T-helper 2 cell treated with Interferon-gamma antibody and Interleukin-4, amounts not matched to agents 5 μg/mL and 100 μg/mL, for 36 hours (primary cell): ENCODE results near the gene ZACN.

ENCODE experiments used
- DNase-seq: peaks from one replicate; pipeline ENCODE4 v3.0.0; 2021; ENCODE audit warnings: low spot score
- H3K27ac Mint-ChIP-seq: one replicate; pipeline ENCODE4 v1.8.0; 2021; ENCODE audit warnings: mild to moderate bottlenecking, mixed read lengths
- H3K27me3 Mint-ChIP-seq: one replicate; pipeline ENCODE4 v1.8.0; 2021; ENCODE audit warnings: low read depth, mixed read lengths
- H3K36me3 Mint-ChIP-seq: one replicate; pipeline ENCODE4 v1.8.0; 2021; ENCODE audit warnings: low read depth, mixed read lengths
- H3K4me1 Mint-ChIP-seq: one replicate; pipeline ENCODE4 v1.8.0; 2021; ENCODE audit warnings: low read depth, mixed read lengths
- H3K4me3 Mint-ChIP-seq: one replicate; pipeline ENCODE4 v1.8.0; 2022; ENCODE audit warnings: mild to moderate bottlenecking, moderate library complexity, mixed read lengths
- H3K9me3 Mint-ChIP-seq: one replicate; pipeline ENCODE4 v1.8.0; 2021; ENCODE audit warnings: mixed read lengths

Gene ZACN

DNA sequence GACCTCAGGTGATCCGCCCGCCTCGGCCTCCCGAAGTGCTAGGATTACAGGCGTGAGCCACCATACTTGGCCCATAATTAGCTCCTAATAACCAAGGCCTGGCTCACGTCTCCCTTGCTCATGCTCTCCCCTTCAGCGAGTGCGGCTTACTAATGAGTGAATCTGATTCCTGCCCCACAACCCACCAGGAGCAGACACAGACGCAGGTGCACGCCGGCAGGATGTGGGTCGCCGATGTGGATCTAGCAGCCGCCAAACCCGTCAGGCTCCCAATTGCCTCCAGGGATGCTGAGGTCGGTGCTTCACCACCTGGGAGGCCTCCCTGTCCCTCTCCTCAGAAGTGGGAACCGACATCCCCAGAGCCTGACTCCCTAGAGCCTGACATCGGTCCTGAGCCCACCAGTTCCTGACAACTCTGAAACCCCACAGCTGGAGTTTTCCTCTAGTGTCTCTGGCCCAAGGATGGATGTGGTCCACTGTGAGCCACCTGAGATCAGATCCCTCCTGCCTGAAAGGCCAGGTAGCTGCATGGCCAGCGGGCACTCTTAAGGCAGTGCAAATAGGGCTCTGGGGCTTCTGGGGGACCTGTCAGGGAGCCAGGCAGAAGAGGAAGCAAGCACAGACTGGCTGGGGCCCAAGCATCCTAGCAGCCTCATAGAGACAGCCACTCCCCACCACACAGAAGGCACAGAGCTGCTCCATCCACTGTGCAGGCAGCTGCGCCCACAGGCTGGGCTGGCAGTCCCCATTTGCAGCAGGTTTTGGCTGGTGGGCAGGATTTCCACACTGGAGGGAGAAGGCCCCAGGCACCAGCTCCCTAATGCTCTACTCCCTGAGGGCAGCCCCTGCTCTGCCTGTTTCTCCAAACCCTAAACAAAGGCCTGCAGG, 13.8 kb downstream of the ZACN start:
- peaks cover 44% of the 10 kb centered on the region for H3K36me3 Mint-ChIP-seq
- H3K9me3 Mint-ChIP-seq: no peaks in the 10 kb centered on the region
- H3K4me1 Mint-ChIP-seq: peaks cover 4% of the 10 kb centered on the region
- no peak for DNase-seq
- no peak overlapping the region for H3K4me3 Mint-ChIP-seq
- H3K27me3 Mint-ChIP-seq: no peaks in the 10 kb centered on the region
- H3K27ac Mint-ChIP-seq: no peak overlapping the region

- no peaks in the 10 kb centered on the region for H3K9me3 Mint-ChIP-seq
- peaks cover 45% of the 10 kb centered on the region for H3K36me3 Mint-ChIP-seq
- H3K27ac Mint-ChIP-seq: no peak overlapping the region
Measured at GRCh38 chr17:76094046-76094445, 15.1 kb downstream of the ZACN start.

DNA sequence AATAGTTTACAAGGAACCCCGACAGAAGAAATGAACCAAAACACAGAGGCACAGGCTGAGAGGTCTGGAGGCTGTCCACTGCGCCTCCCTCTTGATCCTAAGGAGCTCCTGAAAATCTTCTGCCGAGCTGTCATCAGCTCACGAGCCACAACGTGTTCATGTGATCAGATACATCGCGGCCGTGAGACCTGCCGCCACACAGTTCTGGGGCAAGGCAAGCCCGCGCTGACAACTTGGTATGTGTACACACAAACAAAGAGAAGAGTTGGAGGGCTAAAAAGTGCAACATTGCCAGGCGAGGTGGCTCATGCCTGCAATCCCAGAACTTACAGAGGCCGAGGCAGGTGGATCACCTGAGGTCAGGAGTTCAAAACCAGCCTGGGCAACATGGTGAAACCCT, 17.0 kb downstream of the ZACN start:
- Mint-ChIP-seq H3K27me3 (no peaks in the 10 kb centered on the region), H3K4me1 (peaks cover 7% of the 10 kb centered on the region), H3K4me3 (no peak overlapping the region), H3K36me3 (peaks cover 50% of the 10 kb centered on the region), H3K9me3 (no peaks in the 10 kb centered on the region), H3K27ac (no peak overlapping the region)
- DNase-seq: no peak

More at GRCh38 chr17:76094046-76094445, 15.1 kb downstream of the ZACN start:
- no peaks in the 10 kb centered on the region for H3K27me3 Mint-ChIP-seq
- H3K4me3 Mint-ChIP-seq: no peak overlapping the region
- no peak for DNase-seq
- peaks cover 4% of the 10 kb centered on the region for H3K4me1 Mint-ChIP-seq

DNA sequence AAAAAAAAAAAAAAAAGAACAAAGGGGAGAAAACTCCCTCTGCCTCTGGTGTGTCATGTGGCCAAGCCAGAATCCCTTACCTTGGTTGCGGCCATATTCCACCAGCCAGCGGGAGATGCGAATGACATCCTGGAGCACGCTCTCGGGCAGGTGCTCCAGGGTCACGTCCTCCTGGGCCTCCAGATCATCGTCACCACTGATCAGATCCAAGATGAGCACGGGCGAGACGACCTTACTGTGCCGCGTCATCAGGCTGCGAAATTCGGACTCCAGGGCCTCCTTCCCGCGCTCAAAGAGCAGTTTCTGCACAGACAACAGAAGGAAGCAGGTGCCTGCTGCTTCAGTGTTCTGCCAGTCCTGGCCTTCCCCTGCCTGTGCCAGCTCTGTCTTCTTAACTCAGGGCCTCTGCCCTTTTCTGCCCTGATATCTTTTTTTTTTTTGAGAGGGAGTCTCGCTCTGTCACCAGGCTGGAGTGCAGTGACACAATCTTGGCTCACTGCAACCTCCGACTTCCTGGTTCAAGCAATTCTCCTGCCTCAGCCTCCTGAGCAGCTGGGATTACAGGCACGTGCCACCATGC, 18.8 kb downstream of the ZACN start:
- Mint-ChIP-seq H3K4me3 (no peak overlapping the region), H3K9me3 (no peaks in the 10 kb centered on the region), H3K4me1 (peaks cover 8% of the 10 kb centered on the region), H3K36me3 (peaks cover 50% of the 10 kb centered on the region), H3K27ac (no peak overlapping the region), H3K27me3 (no peaks in the 10 kb centered on the region)
- no peak for DNase-seq

- H3K36me3 Mint-ChIP-seq: peaks cover 24% of the 10 kb centered on the region
- peak overlapping the region; percentile 98 for H3K4me3 Mint-ChIP-seq
- DNase-seq: no peak
- no peaks in the 10 kb centered on the region for H3K27me3 Mint-ChIP-seq
- H3K4me1 Mint-ChIP-seq: peaks cover 14% of the 10 kb centered on the region
- no peaks in the 10 kb centered on the region for H3K9me3 Mint-ChIP-seq
- H3K27ac Mint-ChIP-seq: peak overlapping the region; percentile 95
Measured at GRCh38 chr17:76102944-76103273, 23.9 kb downstream of the ZACN start.

DNA sequence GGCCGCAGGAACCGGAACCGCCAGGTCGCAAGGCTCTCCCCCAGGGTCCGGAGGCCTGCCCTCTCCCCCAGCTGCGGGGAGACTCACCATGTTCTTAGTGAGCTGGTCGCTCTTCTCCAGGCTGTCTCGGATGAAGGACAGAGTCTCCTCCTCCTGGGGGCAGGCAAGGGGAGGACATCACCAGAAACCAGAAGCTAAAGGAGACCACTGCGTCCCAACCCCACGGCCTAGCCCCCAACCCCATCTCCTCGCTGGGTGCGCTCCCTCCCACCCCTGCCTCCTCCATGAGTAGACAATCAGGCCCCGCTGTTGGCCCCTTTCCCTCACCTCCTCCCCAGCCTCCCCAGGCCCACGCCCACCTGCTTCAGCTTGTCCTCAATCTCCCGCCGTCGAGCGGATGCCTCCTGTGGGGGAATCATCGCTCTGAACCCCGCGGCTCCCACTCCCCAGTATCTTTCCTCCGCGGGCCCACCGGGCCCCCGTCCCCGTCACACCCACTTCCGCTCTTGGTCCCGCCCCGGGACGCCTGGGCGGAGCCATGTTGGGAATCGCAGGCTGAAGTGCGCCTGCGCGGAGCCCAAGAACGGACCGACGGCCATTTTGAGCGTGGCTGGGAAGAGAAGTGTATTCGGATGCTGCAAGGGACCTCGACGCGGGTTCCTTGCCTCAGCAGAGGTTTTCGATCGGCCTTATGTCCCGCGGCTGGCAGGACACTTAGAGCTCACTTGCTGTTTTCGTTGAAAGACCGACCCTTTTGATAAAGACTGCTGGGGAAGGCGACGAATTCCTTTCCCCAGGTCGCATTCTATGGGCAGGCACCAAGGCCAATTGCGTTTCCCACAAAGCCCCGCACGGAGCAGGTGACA, 24.5 kb downstream of the ZACN start, which contains the start of gene EXOC7:
Gene EXOC7, minus strand, starts transcription at position 514 of the 866 bp plus-strand sequence. Its CDS starts 95 bp downstream, at position 419.
- DNase-seq: peak; percentile 94
- H3K4me3 Mint-ChIP-seq: peak within 1 kb of the TSS; percentile 98
- H3K9me3 Mint-ChIP-seq: no peaks in the 10 kb centered on the region
- peaks cover 22% of the 10 kb centered on the region for H3K36me3 Mint-ChIP-seq
- peak within 1 kb of the TSS; percentile 95 for H3K27ac Mint-ChIP-seq
- H3K4me1 Mint-ChIP-seq: peaks cover 14% of the 10 kb centered on the region
- H3K27me3 Mint-ChIP-seq: no peaks in the 10 kb centered on the region

DNA sequence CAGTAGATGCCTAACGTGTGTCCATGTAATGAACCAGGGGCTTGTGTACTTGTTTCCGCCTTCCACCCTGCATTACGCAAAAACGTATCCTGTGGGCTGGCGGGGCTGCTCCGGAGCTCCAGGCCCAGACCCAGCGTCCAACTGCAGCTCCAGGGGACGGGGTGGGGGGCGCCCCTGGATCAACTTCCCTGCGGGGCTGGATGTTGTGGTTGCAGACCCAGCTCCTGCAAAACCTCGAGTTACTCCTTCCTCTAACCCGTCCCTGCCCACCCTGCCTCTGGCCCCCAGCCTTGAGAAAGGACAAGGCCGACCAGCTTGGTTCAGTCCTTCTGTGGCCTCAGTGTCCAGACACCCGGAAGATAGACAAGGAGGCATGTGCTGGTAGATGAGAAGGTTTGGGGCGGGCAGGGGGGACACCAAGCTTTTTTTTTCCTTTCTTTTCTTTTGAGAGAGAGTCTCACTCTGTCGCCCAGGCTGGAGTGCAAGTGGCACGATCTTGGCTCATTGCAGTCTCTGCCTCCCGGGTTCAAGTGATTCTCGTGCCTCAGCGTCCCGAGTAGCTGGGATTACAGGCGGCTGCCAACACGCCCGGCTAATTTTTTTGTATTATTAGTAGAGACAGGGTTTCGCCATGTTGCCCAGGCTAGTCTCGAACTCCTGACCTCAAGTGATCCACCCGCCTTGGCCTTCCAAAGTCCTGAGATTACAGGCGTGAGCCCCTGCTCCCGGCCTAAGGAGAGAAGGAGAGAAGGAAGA, 25.3 kb downstream of the ZACN start:
- peaks cover 17% of the 10 kb centered on the region for H3K36me3 Mint-ChIP-seq

DNA sequence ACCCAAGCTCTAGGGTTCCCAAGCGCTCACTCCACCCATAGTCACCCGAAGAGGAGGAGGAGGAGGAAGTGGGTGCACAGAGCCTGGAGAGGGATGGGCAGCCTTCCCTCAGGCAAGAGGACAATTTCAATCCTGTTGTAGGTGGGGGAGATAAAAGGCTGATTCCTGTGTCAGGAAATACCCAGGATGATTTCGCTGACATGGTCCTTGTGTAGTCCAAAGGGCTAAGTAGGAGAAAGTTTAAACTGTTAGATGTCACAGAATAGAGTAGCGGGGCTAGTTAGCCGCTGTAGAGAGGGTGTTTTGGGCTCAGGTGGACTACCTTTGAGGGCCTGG, 25.9 kb downstream of the ZACN start:
- DNase-seq: no peak
- H3K27me3 Mint-ChIP-seq: no peaks in the 10 kb centered on the region
- no peaks in the 10 kb centered on the region for H3K9me3 Mint-ChIP-seq
- H3K4me3 Mint-ChIP-seq: peak overlapping the region; percentile 48
- H3K27ac Mint-ChIP-seq: peak overlapping the region; percentile 26
- H3K36me3 Mint-ChIP-seq: peaks cover 11% of the 10 kb centered on the region
- peaks cover 13% of the 10 kb centered on the region for H3K4me1 Mint-ChIP-seq

More for the DNA sequence above, 25.3 kb downstream of the ZACN start:
- no peak for DNase-seq
- Mint-ChIP-seq H3K4me3 (peak overlapping the region; percentile 98), H3K27me3 (no peaks in the 10 kb centered on the region), H3K27ac (peak overlapping the region; percentile 95), H3K4me1 (peaks cover 14% of the 10 kb centered on the region), H3K9me3 (no peaks in the 10 kb centered on the region)

- Mint-ChIP-seq H3K9me3 (no peaks in the 10 kb centered on the region), H3K36me3 (peaks cover 4% of the 10 kb centered on the region), H3K4me1 (peaks cover 9% of the 10 kb centered on the region), H3K27me3 (no peaks in the 10 kb centered on the region), H3K27ac (no peak overlapping the region), H3K4me3 (no peak overlapping the region)
- no peak for DNase-seq
Measured at GRCh38 chr17:76106703-76107102, 27.7 kb downstream of the ZACN start.

- H3K4me3 Mint-ChIP-seq: no peak overlapping the region
- H3K4me1 Mint-ChIP-seq: peaks cover 9% of the 10 kb centered on the region
- DNase-seq: no peak
Measured at GRCh38 chr17:76107509-76107908, 28.5 kb downstream of the ZACN start.

GRCh38 chr17:76111956-76112355, 33.0 kb downstream of the ZACN start:
- no peak overlapping the region for H3K27ac Mint-ChIP-seq
- H3K9me3 Mint-ChIP-seq: no peaks in the 10 kb centered on the region
- DNase-seq: no peak
- no peaks in the 10 kb centered on the region for H3K36me3 Mint-ChIP-seq
- H3K27me3 Mint-ChIP-seq: peaks cover 7% of the 10 kb centered on the region
- no peak overlapping the region for H3K4me3 Mint-ChIP-seq
- no peaks in the 10 kb centered on the region for H3K4me1 Mint-ChIP-seq

More at GRCh38 chr17:76107509-76107908, 28.5 kb downstream of the ZACN start:
- Mint-ChIP-seq H3K9me3 (no peaks in the 10 kb centered on the region), H3K27ac (no peak overlapping the region), H3K36me3 (no peaks in the 10 kb centered on the region), H3K27me3 (peaks cover 7% of the 10 kb centered on the region)

GRCh38 chr17:76115138-76115754, 36.3 kb downstream of the ZACN start:
- H3K27me3 Mint-ChIP-seq: peaks cover 7% of the 10 kb centered on the region

More at GRCh38 chr17:76115138-76115754, 36.3 kb downstream of the ZACN start:
- H3K4me3 Mint-ChIP-seq: no peak overlapping the region
- no peaks in the 10 kb centered on the region for H3K9me3 Mint-ChIP-seq
- no peak overlapping the region for H3K27ac Mint-ChIP-seq
- no peaks in the 10 kb centered on the region for H3K36me3 Mint-ChIP-seq
- no peak for DNase-seq
- H3K4me1 Mint-ChIP-seq: no peaks in the 10 kb centered on the region
